HG03095 (cell line): ENCODE data around the gene ESPN.
"Not testable (repeated sequence)": the region's sequence is repeated elsewhere in the genome, so short reads cannot be mapped to it uniquely, and the experiment has no call there.

Source experiments
- ATAC-seq: cut with Tn5 transposase; IDR thresholded peaks from one replicate; pipeline ENCODE4 v1.9.1; 2021; ENCODE audit warnings: moderate library complexity; ENCODE audit not compliant: unreplicated experiment

Gene ESPN

DNA sequence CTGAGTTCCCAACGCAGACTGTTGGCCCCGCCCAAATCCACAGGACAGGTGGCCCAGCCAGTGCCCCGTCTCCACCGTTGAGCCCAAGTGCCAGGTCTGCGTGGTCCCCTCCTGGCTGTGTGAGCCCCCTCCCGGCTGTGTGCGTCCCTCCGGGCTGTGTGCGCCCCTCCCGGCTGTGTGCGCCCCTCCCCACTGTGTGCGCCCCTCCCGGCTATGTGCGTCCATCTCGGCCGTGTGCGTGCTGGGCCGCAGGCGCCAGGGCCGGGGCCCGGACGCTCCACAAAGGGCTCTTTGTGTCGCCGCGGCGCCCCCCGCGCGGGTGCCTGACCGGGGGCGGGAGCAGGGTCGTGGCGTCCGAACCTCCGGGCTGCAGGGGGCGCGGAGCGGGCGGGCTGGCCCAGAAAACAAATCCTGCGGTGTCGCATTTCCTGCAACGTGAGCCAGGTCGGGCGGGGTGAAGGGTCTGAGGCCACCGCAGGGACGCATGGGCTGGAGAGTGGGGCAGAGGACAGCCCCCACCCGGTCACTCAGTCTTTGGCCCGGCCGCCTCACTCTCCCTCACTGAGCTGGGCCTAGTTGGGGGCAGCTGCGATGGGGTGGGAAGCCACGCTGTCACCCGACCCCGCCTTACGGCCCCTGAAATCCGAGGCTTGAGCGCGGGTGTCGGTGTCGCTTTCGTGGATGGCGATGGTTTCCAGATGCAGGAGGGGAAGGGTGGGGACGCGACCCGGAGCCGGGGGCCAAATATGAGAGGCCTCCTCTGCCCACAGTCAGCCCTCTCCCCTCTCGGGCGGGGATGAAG is 22.6 kb downstream of the ESPN start:
- ATAC-seq, result no peak

GRCh38 chr1:6447818-6448748 is 23.5 kb downstream of the ESPN start:
- ATAC-seq, result no peak

GRCh38 chr1:6448749-6449631 is 24.4 kb downstream of the ESPN start:
- no peak for ATAC-seq

- ATAC-seq, result no peak
Observed at GRCh38 chr1:6450005-6450450, 25.5 kb downstream of the ESPN start.

GRCh38 chr1:6450486-6450885 is 25.9 kb downstream of the ESPN start:
- ATAC-seq, result not testable (repeated sequence)

DNA sequence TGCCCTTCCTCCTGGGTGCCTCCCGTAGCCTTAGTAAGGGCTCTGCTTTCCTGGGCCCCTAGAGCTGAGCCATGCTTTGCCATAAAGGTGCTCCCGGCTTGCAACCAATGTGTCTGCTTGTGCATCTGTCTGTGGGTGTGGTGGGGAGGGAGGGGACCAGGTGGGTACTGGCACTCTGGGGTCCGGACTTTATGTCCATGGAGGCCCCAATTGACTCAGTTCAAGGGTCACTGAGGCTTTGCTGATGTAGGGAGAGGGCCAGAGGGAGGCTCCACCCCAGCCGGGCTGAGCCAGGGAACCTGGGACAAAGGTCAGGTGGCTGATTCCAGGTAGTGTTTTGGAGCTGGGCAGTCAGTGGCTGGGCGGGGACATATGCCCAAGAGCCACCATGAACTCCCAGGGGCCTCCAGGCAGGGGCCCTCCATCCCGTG is 26.4 kb downstream of the ESPN start:
- no peak for ATAC-seq

GRCh38 chr1:6453895-6454855 is 29.6 kb downstream of the ESPN start:
- not testable (repeated sequence) for ATAC-seq

DNA sequence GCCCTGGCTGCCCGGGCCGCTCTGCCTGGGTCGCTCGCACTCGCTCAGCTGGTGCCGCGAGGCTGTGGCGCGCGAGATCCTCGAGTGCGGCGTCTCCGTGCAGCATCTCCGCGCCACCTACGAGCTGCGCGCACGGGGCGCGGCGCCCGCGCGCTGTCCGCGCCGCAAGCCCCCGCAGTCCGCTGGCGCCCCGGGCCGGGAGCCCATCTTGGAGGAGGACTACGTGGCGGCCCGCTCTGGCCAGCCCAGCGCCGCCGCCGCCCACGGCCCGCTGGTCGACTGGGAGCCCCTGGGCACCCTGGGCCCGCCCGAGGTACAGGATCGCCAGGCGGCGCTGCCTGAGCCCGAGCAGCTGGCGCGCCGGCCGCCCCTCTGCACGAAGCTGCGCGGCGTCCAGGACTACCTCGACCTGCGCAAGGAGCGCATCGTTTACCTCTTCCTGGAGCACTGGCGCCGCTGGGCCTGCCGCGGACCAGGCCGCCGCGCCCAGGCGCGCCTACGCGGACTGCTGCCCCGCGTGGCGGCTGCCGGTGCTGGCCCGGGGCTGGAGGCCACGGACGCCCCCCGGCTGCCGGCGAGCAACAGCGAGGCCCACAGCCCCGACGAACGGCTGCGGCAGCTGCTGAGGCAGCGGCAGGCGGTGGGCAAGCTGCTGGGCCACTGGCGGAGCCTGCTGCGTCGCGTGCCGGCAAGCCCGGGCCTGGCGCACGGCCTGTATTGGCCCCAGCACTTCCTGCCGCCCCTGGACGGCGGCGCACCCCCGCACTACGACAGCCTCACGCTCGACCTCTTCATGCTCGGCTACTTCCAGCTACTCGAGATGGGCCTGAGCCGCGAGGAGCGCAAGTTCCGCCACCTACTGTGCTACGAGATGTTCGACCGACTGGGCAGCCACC is 30.5 kb downstream of the ESPN start:
- no peak for ATAC-seq

DNA sequence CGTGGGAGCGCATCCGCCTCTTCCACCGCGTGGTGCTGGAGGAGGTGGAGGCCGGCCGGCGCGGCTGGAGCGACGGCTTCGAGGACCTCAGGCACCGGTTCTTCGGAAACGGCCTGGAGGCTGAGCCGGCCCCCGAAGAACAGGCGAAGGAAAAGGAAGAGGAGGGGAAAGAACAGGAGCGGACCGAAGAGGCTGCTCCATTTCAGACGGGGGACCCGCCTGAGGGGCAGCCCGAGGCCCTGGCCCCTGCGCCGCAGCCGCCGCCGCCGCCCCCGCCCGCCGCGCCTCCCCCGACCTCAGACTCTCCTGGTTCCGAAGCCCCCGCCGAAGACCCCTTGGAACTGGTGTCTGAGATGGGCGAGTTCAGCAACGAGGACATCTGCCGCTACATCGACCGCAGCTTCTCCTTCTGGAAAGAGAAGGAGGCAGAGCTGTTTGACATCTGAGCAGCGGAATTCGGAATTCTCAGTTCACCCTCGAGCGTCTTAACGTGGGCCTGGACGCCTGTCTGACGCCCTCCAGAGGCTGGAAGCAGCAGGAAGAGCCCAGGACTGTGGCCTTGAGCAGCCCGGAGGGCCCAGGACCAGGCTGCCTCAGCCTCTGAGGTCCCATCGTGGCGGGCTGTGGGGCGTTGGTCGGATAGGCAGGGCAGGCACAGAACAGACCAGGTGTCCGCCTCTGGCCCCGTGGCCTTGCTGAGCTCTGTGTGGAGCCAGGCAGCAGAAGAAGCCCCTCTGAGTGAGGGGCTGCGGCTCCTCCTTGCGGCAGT is 31.4 kb downstream of the ESPN start:
- not testable (repeated sequence) for ATAC-seq

DNA sequence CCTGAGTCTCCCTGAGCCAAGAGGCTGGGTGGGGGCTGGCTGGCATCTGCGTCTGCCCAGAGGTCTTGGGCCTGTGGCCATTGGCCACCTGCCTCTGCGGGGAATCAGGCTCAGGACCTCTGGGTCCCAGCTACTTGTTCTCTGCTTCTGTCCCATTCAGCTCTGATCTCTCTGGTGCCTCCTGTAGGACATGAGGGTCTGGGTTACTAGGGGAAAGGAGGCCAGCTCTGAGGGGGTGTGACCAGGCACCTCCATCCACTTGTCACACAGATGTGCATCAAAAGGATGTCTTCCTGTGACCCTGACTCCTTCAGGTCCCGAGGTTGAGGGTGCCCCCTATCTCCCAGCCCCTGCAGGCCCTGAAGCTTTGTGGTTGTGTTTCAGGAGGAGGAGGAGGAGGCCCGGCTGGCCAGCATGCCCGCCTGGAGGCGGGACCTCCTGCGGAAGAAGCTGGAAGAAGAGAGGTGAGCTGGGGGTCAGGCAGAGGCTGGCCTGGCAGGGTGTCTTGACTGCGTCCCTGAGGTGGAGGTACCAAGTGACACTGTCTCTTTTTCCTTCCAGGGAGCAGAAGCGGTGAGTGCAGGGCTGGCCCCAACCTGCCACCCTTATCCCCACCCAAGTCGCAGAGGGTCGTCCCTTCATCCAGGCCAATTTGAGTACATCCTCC is 32.4 kb downstream of the ESPN start:
- ATAC-seq, result no peak

- no peak for ATAC-seq
Observed at GRCh38 chr1:6459850-6460265, 35.3 kb downstream of the ESPN start.

DNA sequence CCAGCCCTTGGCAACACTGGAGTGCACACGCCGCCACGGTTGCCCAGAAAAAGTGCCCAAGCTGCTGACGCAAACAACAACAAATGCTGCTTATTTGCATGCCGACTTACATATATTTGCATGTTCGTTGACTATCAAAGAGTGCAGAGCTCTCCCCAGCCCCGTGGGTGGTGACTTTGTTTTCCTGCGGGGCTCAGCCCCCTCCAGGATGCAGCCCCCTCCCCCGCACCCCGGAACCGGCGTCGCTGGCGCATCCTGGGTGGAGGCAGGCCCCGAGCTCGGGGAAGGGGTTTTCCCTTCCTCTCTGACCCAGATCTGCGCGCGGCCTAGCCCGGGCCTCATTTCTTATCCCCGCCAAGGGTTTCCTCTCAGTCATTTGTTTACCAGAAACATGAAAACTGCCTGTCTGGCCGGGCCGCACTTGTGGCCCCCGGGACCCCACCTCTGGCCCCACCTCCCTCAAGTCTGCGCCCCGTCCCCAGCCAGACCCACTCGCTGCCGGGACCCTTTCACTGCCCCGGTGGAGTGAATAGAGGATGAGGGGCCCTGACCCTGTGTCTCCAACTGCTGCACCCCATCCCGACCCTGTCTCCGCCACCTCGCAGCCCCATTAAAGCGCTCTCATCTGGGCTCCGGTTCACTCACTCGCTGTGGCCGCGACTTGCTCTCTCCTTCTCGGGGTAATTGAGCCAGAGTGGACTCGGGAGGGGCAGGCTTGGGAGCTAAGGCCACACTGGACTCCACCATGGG is 35.9 kb downstream of the ESPN start:
- ATAC-seq, result no peak

DNA sequence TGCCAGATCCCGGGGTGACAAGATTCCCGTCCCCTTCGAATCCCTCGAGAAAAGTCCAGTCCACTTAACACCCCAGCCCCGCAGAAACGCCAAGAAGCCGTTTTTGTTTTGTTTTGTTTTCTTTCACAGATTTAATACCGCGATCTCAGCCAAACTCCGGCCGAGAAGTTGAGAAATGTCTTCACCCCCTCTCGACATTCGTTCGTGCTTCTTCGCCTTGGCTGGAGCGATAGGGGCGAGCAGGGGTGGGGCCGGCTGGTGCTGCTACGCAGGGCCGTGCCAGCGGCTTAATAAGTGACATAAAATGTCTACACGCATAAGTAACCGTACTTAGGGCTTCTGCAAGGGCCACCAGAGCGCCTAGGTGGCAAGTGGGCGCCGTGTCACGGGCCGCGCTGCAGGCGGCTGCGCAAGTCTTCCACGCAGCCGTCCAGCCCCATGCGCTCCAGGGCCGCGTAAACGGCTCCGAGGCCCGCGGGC is 36.5 kb downstream of the ESPN start:
- no peak for ATAC-seq

- ATAC-seq, result no peak
Observed at GRCh38 chr1:6461538-6462411, 37.2 kb downstream of the ESPN start.

DNA sequence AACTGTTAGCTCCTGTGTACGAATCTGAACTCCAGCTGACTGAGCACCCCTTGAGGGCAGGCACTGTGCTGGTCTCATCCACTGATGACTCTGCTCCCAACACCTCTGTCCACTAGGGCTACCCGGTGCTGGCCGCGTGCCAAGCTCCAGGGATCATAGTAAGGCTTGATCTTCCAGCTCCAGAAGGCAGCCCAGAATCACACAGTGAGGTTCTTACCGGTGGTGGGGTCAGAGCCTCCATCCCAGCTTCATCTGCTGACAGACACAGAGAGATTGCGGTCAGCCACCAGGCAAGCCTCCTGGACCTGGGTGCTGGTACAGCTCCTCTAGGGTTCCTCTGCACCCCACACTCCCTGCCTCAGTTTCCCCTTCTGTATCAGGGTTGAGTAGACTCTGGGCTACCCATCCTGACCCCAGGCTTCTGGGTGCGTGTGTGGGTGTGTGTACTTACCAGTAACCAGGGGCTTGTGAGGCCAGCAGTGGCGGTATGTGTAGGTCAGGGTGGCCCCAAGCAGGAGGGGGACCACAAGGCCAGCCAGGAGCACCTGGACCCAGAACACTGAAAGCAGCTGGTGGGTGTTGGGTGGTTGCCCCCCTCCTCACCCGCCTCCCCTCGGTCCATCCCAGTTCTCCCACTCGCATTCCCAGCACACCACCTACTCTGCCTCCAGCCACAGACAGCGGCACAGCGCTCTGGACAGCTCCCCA is 38.0 kb downstream of the ESPN start:
- no peak for ATAC-seq
